Muscle of arm (tissue), 12 donors: ENCODE results near the gene LDAH. TPM values are rescaled to one million over a fixed set of nuclear protein-coding genes. Genes with fewer than 3 reads are reported as not detected.
"Not testable (repeated sequence)": the region's sequence is repeated elsewhere in the genome, so short reads cannot be mapped to it uniquely, and the experiment has no call there.

ENCODE experiments used
- DNase-seq: peaks from one replicate; pipeline ENCODE4 v3.0.0-alpha.2; 2013
- polyA plus RNA-seq, 12 donors: library from polyadenylated mRNA; unstranded; fragments of 120-200 nt; gene quantifications; one replicate each; pipeline ENCODE4 v1.2.1, GENCODE V29; 2013; ENCODE audit not compliant: insufficient read length in 12 of 12

The LDAH gene
- polyA plus RNA-seq, 12 donors, result 8.4 to 18.4 (median 10.8) TPM; not detected in 1

DNA sequence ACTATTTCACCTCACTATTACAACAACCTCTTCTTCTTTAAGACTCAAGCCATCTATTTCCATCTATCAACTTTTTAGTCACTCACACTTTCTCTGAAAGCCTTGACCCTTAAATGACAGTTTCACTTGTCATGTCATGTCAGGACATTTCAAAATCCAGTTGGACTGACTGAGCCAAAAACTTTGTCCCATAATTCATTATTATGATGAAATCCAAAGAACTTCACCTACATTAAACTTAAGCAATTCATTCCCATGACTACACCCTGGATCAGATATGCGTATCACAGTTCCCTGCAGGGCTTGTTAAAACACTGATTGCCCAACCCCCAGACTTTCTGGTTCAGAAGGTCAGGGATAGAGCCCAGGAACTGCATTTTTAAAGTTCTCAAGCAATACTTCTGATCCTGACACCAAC, 26.5 kb downstream of the LDAH start:
- DNase-seq, result no peak

DNA sequence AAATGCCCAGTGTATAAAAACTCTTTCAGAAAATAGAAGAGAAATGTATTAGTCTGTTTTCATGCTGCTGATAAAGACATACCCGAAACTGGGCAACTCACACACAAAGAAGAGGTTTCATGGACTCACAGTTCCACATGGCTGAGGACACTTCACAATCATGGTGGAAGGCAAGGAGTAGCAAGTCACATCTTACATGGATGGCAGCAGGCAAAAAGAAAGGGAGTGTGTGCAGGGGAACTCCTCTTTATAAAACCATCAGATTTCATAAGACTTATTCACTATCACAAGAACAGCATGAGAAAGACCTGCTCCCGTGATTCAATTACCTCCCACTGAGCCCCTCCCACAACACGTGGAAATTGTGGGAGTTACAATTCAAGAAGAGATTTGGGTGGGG, 29.0 kb downstream of the LDAH start:
- not testable (repeated sequence) for DNase-seq

DNA sequence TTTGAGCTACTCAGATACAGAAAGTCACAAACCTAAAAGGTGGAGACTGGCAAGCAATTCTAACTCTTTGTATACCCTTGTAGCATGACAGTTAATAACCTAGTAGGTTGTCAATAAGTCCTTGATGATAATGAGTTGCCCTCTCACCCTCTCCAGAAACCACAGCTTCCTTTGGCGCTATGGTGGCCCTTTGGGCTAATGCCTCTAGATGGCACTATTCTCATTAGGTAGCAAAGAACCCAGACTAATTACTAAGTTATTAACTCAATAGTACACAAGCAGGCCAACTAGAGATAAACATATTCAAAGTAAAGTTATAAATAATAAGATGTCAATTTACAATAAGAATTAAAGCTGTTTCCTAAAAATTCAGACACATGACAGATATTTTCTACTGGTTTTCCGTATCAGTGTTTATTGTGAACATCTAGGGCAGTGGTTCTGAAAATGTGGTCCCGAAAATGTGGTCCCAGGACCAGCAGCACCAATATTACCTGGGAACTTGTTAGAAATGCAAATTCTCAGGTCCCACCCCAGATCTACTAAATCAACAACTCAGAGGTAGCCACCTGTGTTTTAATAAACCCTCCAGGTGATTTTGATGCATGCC, 41.1 kb downstream of the LDAH start:
- no peak for DNase-seq

DNA sequence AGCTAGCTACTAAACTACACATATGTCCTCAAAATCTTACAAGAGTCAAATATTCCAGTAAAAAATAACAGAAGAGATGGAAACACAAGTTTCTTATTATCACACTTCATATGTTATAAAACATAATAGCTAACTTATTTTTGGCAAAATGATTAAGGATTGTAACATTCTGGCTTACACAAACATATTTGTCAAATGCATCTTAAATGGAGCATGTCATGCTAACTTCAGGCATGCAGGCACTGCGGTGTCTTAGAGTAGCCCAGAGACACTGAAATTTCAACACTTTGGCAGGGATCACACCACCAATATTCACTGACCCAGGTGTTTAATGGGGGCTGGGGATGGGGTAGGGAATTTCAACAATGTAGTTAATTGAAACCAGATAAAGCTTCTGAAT, 51.6 kb downstream of the LDAH start:
- DNase-seq, result peak; percentile 15

DNA sequence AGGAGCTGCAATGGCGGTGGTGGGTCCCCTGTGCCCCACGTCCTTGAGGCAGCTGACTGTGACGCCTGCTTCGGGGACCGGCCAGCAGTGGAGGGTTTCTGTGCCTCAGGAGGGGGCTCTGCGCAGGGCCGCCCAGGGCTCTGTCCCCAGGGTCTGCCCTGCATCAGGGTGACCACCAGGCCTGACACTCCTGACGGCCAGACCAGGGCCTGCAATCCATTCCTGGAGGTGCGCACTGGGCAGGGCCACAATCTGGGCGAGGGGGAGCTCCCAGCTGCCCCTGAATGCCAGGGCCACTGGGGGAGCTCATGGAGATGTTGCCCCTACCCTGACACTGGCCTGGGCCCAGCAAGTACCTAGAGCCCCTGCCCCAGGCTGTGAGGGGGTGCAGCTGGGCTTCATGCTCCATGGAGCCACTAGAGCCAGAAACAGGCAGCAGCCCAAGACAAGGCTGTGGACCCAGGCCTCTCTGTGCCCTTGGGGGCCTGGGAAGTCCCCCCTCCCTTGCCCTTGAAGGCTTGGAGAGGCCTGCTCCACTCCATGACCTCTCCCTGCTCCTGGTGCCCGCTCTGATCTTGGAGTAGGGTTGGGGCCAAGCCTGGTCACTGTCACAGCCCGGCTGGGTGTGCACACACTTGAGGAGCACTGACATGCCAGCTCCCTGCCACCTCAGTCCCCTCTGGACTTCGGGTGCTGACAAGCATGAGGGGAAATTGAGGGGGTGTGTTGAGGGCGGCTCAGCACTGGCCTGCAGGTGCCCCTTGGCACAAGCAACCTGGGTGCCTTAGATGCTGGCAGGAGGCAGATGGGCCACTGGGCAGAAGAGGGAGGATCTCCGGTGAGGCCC, 55.9 kb downstream of the LDAH start:
- no peak for DNase-seq

DNA sequence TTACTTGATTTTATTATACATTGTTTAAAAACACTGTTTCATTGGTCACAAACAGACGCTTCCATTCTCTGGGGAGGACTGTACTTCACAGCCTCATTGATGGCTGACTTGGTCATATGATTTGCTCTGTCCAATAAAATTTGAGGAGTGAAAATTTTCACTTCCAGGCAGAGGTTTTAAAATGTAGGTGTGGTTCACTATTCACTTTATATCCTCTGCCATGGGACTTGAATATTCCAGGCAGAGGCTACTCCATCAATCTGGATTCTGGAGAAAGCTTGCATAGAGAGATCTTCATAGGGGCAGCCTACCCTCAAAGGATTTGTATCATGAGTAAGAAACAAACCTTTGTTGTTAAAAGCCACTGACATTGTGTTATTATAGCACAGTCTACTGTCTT, 56.7 kb downstream of the LDAH start:
- no peak for DNase-seq

DNA sequence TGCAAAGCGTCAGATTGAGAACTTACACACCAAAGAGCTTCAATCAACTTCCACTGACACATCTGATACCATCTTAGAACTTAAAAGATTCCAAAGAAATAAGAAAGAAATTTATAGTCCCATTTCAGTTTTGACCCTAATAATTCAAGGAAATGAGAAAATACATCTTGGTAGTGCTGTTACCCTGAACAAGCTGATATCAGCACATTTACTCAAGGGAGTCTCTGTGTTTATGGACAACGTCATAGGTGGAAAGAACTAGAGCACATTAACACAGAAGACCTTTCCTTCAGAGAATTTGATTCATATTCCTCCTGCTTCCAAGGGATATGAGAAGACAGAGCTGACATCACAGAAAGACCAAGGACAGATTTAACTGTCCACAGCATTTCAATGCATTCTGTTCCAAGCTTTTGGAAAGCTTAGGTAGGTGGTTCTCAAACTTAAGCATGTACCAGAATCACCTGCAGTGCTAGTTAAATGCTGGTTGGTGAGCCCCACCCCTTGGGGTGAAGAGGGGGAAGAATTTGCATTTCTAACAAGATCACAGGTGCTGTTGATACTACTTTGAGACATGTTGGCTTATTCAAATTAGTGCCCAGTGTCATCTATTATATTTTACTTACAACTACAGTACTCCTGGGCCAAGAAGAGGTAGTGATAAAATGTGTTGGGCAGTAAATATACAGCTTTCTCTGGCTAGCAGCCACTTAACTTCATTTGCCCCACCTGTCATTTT, 59.8 kb downstream of the LDAH start:
- DNase-seq, result no peak

DNA sequence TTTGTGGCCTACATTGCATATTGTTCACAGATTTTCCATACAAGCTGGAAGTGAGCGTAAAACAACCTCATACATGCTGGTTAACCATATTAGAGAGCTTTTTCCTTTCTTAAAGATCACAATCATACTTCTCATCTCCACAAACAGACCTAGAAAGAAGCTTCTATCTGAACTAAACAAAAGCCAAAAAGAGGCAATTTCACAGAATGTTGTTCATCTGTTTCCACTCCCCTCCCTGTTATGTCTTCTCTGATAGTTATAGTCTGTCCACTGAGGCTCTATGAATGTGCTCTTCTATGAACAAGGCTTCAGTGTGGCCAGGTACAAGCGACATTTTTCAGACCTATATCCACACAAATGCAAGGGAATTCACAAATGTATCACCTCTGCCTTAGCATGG, 63.4 kb downstream of the LDAH start:
- no peak for DNase-seq

DNA sequence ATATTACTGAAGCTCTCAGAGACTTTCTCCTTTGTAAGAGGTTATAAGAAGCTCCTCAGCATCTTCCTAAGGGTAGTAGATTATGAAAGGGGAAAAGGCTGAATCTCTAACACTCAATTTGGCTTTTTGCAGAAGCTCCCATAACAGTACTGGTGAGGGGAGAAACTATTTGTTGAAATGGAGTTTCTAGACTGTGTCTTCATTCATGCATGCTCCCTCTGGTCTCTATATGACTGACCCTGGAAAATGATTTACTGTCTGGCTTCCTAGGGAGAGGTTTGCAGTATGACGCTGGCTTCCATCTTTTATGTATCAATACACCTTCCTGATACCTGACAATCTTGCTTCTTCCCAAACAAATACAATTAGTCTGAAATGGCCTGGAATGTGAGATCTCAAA, 63.9 kb downstream of the LDAH start:
- no peak for DNase-seq

DNA sequence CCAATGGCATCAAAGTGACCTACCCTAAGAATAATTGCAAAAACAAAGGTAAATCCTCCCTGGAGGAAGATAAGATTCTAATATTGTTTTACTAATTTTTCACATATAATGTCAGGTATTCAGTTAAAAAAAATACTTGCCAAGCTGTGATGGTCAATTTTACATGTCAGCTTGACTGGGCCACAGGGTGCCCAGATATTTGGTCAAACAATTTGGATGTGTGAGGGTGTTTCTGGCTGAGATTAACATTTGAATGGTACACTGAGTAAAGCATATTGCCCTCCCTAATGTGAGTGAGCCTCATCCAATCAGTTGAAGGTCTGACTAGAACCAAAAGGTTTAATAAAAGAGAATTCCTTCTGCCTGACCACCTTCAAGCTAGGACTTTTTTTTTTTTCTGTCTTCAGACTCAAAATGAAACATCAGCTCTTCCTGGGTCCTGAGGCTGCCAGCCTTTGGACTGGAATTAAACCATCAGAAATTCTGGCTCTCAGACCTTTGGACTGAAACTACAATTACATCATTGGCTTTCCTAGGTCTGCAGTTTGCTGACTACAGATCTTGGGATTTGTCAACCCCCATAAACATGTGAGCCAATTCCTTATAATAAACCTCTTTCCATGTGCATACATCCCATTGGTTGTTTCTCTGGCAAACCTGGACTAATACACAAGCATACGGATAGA, 65.4 kb downstream of the LDAH start:
- no peak for DNase-seq

DNA sequence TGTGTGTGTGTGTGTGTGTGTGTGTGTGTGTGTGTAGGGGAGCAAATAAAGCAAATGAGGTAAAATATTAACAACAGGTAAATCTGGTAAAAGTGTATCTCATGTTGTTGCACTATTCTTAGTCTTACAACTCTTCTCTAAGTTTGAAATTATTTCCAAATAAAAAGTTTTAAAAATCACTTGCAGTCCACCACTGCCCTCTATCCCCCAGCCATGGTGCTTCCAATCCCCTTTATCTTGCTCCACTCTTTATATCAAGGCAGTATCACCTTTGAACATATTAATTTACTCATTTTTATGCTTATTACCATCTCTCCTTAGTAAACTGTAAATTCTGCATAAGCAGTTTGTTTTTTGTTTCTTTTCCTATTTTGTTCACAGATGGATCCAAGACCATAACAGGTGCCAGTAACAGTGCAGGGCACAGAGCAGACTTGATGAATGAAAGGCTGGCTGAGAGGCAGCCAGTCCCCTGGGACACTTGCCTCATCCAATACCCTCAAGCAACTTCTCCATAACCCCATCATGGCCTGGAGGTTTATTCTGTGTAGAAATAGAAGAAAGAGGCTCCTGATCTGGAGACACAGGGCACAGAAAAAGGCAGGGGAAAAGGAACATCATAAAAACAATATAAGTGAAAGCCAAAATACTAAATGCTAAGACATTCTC, 67.6 kb downstream of the LDAH start:
- DNase-seq, result no peak

DNA sequence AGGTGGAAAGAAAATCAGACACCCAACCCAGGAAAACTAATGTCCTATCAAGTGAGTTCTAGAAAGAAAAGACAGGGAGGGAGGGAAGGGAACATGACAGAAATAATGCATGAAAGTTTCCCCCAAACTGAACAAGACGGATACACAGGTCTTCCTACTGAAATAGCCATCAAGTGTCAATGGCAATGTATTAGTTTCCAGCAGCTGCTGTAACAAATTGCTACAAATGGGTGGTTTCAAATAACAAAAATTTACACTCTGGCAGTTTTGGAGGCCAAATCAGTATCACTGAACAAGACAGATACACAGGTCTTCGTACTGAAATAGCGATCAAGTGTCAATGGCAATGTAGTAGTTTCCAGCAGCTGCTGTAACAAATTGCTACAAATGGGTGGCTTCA, 70.6 kb downstream of the LDAH start:
- no peak for DNase-seq

DNA sequence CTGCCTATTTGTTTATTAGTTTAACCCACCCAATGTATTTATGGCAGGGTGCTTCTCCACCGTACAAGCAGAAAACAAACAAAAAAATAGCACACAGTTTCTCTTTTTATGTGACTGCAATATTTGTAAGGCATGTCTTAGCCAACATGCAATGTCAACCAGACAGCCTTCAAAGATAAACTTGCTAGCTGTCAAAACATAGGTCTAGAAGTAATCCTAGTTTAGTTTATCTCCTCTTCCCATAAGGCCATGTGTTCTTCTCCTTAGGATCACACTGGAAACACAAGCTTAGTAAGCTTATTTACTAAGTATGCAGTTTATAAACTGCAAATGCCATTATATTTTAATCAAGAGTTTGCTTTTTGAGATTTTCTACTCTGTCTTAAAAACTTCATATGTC, 75.6 kb downstream of the LDAH start:
- DNase-seq, result no peak

DNA sequence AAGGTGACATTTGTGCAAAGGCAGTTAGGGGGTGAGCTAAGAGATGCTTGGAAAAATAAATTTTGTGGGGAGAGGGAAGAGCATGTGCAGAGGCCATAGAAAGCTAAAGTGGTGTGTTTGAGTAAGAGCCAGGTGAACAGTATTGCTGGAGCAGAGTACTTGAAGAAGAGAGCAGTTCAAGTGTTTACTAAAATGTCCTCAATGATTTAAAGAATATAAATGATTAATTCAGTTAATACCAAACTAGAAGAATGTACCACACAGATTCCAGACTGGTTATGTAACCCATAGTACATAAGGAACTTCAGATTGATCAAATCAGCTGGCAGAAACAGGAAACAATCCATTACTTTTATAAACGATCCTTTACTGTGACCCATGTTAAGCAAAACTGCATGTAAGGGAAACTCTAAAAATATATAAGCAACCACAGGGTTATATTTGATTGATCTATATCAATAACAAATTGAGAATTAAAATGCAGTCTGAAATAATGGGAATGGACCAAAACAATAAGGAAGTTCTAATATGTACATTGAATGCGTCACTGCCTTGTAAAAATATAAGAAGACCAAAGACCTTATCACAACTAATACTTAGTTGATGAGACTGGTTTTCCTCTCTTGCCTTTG, 76.9 kb downstream of the LDAH start:
- DNase-seq, result no peak

DNA sequence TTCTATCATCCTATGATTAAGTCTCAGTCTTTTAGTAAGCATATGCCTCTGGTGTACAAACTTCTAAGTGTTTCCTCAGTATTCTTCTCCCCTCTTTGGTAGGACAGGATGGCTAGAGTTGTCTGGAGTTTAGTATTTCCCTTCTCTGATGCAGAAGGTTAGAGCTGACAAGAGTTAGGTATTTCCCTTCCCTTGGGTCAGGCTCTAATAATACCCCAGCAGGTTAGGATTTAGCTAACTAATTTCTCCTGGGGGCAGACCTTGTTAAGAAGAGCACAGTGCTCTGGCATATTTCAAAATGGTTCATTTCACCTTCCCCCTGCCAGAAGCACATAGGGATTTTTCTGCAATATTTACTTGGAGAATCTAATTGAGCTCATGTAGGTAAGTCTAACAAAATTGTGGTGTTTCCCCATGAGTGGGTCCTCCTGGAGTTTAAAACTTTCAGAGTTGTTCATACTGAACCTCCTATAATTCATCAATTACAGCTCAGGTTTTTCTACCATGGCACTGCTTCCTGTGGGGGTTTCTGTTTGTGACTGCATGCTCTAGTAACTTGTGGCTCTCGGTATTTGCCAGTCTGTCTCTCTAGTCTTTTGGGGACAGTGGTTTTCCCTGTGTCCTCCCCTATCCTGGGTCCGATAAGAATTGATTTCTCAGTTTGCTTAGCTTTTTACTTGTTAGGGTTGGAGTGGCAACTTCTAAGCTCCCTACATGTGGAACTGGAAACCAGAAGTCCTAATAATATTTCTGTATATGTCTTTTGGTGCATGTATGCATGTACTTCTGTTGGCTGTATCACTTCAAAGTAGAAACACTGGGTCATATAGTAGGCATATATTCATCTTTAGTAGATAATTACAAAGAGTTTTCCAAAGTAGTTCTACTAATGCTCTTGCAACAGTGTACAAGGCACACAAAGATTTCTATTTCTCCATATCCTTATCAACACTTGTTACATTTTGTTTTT, 78.2 kb downstream of the LDAH start:
- no peak for DNase-seq

DNA sequence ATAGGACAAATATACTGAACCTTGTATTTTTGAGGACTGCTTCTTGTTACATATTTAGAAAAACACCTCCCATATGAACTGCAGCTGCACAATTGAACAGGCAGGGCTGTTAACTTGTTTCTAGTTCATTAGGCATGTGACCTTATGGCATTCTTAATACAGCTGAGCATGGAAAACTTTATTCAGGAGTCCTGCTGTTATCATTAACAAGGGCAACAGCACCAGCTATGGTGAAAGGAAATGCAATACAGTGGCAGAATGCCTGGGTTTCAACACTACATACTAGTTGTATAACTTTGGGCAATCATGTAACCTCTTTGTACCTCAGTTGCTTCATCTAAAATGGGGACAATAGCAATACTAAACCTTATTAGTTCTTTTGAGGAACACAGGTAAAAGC, 84.1 kb downstream of the LDAH start:
- DNase-seq, result no peak

DNA sequence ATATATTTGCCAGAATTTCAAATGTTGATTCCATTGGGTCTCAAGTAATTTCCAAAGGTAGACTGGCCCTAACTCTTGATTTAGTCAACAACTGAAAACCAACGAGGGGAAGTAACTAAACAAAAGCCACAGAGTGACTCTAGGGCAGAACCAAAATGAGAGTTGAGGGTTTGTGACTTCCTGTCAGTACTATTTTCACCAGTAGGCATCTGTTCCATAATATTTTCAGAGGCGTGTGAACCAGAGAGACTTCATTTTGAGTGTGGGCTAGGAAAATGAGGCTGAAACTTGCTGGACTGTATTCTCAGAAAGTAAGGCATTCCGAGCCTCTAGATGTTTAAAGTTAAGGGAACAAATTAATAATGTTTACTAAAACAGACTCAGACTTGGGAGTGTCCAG, 85.4 kb downstream of the LDAH start:
- DNase-seq, result no peak

DNA sequence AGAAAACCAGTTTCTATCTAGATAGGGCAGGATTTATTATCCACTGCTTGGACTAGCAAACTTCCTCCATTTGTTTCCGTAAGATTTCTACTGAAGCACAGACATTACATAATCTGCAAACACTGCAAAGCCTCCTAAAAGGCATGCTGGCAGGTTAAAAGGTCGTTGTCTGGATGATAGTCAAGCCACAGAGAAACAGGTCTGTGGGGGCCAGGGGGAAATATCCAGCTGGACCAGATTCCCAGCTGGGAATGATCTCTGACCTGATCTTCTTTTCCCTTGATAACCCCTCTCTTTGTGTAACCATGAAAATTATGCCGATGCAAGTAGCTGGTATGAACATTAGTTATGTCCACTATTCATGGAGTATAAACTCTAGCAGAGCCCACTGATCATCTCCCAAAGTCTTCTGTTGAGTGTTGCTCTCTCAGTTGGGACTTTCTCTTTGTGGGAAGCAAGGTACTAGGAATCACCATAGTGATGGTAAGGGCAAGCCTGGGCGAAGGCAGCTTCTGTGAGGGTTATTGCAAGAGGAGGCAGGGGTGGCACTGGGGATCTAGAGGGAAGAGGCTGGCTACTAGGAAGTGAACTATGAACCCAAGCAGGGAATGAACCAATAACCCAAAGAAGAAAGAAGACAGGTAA, 94.7 kb downstream of the LDAH start:
- DNase-seq, result no peak

DNA sequence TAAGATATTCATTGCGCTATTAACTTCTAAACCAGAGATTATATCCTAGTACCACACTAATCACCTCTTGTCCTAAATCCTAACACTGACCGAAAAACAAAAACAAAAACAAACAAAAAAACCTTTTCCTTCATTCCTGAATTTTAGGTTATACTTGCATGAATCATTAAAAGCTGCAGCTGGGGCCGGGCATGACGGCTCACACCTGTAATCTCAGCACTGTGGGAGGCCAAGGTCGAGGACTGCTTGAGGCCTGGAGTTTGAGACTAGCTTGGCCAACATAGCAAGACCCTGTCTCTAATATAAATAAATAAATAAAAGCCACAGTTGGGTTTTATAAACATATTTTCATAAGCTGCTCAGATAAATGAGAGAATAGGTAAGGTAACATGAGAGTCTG, 96.0 kb downstream of the LDAH start:
- DNase-seq, result no peak

DNA sequence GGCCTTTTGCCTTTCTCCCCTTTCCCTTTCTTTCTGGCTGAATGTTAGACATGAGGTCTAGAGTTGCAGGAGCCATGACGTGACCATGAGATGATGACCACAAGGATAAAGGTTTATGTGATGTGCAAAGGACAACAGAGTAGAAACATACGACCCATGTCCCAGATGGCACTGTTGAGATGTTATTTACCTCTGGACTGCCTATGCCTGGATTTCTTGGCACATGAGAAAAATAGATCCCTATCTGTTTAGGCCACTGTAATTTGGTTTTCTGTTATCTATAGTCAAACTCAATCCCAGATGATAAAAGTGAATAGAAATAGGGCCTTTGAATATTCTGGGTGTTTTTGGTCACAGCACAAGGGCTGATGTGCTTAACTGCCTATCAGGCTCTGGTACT, 97.1 kb downstream of the LDAH start:
- no peak for DNase-seq
